EH (cell line): ENCODE results near the gene GYG1.
A peak's percentile ranks its signal among the peaks of the same experiment; 100 is the strongest.
"Not testable (repeated sequence)": the region's sequence is repeated elsewhere in the genome, so short reads cannot be mapped to it uniquely, and the experiment has no call there.

Experiments
- DNase-seq: peaks from one replicate; pipeline ENCODE4 v3.0.0-alpha.2; 2015; ENCODE audit warnings: low read depth

GYG1 gene

DNA sequence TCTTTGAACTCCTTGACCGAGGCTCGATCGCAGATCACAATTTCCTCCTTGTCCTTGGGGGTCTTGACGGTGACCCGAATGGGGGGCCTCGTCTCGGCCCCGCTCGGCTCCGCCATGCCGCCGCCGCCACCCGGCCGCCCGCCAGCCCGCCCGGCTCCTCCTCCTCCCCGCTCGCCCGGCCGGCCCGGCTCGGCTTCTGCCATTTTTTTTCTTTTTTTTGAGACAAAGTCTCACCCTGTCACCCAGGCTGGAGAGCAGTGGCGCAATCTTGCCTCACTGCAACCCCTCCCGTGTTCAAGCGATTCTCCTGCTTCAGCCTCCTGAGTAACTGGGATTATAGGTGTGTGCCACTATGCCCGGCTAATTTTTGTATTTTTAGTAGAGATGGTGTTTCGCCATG is 3.8 kb upstream of the GYG1 start:
- not testable (repeated sequence) for DNase-seq

DNA sequence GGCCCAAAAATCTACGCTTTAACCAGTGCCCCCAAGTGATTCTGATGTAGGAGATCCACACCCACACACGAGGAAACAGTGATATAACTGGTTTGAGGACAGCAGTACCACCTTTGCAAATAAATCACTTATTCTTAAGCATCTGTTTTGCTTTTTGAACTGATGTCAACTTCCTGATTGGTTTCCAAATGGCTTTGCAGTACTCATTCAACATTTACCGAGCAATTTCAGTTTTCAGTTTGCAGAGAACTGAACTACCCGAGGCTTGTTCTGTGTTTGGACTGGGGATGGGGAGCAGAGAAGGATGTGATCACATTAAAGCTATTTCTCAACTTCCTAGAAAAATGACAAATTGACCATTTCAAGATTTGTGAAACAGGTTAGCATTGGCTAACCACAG is 1.1 kb upstream of the GYG1 start:
- no peak for DNase-seq

DNA sequence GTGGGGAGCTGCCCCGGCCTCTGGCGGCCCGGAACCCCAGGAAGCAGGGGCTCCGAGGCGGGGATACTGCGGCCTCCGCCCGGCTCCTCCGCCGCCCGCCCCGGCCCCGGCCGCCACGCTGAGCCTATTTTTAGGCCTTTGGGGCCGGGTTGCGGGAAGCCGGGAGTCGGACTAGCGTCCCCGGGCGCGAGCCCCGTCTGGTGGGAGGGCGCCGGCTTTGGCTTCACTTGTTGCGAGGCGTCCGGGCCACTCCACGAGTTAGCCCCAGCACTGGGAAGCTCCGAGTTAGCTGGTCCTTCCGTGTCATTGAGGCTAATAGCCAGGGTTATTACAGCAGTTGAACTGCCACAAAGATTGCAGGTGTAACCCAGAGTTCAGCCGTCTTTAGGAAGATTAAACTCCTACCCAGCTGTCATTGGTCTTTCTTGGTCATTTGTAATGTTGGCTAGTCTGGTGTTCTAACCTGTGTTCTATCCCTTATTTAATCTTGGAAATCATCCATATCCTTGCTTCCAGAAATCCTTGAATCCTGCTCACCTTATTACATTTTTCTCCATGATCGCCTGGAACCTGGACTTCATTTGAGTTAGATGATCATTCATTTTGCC is 791 bp downstream of the GYG1 start:
- DNase-seq, result peak; percentile 58

DNA sequence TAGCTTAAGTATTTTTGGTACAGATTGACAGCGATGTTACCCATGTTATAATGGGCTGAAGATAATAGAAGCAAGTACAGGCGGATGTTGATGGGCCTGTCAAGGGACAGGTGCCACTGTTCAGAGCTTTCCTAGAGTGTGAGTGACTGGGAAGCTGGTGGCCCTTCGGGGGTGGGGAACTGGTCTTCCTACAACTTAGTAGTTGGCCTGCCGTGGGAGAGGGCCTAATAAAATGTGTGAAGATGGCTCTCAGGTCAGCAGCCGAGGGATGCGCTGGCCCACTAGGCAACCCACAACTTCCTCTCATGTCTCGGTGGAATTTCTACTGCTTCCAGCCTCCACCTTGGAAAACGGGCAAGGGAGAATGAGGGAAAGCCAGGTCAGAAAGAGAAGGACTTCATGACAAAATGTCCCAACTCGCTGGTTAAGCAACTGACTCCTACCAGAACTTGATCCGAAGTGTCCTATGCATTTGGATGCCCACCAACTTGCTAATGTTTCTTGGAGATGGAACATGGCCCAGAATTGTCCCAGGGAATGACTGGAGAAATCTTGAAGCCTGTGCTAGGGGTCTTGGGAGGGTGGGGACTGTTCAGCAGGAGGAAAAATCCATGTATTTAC is 1.4 kb downstream of the GYG1 start:
- no peak for DNase-seq

DNA sequence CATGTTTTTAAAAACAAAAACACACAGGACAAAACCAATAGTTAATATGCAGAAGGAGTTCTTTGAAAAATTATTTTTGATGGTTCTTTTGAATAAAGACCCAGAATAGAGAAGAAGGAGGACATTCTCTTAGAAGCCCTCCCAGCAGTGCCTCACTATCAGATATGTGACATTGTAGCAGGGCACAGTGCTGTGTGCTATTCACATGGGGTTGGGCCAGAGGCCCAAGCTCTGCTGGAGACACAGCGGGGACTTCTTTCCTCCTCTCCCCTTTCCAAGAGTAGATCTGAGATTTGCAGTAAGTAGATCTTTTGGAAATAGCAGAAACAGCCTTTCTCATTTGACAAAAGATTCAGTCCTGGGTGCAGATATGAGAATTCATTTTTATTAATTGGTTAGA is 6.3 kb downstream of the GYG1 start:
- DNase-seq, result no peak

DNA sequence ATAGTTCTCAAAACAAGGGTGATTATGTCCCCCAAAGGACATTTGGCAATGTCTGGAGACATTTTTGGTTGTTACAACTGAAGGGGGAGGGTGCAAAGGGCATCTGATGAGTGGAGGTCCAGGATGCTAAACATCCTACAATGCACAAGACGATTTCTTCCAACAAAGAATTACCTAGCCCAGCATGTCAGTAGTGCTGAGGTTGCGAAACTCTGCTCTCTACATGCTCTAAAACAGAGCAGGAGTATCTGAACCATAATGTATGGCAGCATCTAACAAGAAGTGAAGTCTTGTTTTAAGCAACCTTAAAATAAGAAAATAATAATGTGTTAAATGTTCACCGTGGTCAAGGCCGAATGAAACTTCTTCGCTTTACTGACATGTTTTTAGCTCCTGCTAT is 7.0 kb downstream of the GYG1 start:
- no peak for DNase-seq

DNA sequence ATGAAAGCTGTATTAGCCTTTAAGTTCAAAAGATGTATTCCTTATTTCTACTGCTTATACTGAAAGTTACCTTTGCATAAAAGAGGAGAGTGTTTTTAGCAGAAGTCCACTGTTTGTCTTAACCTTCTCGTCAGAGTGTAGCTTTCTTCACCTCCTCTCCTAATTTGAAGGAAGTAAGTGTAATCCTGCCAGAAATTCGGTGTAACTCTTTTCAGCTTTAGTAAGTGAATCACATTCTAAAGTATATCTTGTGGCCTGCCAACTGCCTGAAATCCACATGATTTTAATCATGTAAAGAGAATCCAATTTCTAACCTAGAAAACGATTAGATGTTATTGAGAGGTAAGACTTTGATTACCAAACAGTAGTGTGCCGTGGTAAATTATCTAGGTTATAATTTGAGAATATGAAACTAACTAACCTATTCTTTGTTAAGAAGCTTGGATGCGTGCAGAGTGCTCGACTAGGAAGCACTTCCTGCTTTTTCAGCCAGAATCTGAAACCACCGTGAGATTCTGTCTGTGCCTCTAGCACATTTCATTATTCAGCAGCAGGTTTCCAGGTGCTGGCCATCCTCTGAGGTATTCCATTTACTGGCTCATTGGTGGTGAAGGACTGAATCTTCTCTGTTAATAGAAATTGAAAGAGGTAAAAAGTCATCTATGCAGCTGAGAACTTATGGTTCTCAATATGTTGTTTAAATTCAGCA is 7.5 kb downstream of the GYG1 start:
- no peak for DNase-seq

DNA sequence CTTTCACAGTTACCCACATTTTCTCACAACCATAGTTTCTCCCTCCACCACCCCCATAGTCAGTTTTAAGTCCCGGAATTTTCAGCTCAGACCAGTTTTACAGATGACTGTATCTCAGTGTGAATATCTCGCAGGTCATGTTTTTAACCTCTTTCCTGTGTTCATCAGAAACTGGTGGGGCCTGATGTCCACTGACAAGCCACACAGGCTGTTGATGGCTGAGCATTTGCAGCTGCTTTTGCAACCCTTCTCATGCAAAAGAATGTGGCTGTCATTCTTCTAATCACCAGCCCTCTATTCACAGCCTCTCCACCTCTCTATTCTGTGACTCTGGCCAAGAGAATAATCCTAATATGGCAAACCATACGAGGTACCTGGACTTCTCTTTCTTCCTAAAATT is 8.5 kb downstream of the GYG1 start:
- no peak for DNase-seq

DNA sequence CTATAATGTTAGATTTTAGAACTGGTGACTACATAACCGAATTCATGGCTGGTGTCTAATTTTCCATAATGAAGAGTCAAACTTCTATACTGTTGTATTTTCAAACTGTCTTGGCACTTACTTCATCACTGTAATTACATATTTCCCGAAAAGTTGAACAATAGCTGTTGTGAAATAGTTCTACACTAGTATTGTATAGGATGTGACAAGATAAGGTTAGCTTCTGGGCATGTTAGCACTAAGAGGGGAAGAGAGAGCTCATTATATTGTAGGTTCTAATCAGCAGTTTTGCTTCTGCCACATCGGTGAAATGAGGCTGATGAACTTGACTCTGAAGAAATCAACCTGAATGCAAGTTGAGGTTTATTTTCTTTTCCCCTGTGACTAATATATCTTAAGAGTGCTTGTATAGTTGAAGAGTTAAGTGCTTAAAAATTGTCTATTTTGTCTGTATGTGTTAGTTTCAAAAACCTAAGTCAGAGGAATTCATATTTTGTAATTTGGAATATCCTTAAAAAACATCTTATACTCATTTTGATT is 8.9 kb downstream of the GYG1 start:
- DNase-seq, result no peak

DNA sequence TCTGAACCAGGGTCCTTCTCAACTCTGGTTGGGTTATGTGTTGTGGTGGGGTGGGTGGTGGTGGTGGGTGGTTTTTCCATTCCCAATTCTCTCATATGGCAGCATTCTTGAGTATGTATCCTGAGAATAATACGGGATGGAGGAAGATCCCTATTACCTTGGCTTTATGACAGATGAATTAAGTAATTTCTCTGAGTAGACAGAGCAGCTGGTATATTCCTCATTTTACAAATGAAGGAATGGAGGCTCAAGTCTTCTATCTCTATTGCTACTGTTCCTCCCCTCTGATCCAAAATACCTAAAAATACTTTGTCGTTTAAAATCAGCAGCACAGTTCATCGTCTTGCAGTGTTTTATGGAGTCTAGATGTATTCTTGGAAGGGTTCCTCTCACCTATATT is 10.4 kb downstream of the GYG1 start:
- no peak for DNase-seq

DNA sequence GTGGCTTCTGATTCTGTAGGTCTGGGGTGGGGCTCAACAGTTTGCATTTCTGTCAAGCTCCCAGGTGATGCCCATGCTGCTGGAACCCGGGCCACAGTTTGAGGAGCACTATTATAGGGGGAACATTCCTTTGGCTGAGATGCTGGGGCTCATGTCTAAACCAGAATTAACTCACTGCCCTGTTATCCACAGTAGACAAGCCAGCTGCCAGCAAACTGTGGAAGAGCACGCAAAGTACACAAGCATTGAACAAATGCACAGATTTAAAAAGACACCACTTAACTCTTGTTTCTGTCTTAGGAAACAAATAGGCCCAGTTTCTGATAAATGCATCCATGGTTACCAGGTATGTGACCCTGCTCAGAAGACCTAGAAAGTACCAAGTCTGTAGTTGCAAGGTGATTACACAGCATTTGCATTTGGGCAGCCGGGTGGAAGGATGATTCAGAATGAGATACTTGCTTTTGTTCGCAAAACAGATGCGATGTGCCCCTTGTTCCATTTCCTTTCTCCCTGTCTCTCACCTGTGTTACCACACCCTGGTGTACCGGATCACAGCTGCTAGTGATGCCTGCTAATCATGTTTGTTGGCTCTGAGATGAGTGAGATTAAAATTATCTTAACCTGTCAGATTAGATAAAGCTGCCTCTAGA is 12.4 kb downstream of the GYG1 start:
- DNase-seq, result no peak

DNA sequence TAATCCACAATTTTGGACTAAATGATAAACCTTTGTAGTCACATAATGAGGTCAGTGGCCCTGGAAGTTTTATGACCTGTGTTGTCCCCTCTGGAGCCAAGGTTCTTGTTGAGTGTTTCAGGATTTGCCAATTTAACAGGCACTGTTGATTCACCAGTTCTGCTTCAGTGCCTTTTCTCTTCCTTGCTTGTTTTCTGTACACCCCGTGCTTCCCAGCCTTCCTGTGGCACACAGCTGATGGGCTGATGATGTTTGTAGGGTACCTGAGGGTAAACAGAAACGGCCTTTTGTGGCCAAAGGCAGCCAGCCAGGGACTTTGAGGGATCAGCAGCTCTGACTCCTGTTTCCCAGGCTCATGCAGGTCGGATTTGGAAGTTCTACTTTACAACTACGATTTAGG is 13.3 kb downstream of the GYG1 start:
- DNase-seq, result no peak

DNA sequence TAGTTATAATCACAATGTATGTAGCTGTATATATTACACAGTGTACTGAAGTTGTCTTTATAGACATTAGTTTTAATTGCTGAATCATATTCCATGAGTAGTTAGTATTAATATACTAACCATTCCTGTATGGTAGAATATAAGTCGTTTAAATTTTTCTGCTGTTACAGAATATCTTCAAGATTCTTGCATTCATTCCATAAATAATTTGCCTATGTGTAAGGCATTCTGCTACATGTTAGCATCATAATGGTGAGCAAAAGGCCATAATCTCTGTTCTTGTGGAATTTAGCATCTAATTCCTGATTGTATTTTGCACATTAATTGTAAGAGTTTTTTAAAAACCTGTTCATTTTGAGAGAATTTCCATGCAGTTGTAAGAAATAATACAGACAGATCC is 14.1 kb downstream of the GYG1 start:
- DNase-seq, result peak; percentile 76

DNA sequence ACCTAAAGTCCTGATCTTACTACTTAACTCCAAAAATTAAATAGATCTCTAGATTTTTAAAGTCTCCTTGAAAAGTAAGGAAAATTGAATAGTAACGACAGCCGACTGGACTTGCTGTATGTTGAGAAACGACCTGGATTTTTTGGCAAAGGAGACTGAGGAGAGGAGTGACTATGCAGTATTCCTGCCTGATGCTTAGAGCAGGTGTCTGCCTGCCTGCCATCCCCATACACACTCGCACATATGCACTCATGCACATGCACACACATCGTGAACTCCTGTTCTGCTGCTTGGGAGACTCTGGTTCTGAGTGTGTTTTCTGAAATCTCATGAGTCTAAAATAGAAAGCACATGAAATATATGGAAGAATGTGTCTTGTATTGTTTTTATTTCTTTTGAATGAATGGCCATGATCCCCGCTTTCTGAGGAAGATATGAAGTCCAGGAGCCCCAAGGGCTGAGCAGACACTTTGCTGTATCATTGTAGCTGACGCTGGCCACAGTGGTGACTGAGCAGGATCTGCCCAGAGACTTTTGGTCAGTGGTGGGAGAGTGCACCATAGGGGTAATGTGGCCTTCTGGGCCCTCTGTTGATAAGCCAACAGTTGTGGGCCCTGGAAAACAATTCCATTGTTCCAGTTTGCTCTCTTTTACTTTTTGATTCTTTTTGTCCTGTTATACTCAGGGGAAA is 16.4 kb downstream of the GYG1 start:
- DNase-seq, result no peak

DNA sequence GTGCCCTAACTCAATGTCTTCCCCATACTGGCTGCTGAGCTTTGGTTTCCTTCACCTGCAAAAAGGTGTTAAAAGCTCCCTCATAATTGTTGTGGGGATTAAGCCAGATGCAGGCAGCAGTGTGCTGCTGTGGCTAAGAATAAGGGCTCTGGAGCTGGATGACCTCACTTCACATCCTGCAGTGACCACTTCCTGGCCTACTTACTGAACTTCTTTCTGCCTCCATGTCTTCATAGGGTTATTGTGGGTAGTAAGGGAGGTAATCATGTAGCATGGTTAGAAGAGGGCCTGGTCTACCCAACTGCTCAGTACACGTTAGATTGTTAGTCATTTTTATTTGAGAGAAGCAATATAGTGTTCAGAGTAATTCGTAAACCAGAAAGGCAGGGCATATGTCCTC is 18.4 kb downstream of the GYG1 start:
- peak; percentile 51 for DNase-seq

DNA sequence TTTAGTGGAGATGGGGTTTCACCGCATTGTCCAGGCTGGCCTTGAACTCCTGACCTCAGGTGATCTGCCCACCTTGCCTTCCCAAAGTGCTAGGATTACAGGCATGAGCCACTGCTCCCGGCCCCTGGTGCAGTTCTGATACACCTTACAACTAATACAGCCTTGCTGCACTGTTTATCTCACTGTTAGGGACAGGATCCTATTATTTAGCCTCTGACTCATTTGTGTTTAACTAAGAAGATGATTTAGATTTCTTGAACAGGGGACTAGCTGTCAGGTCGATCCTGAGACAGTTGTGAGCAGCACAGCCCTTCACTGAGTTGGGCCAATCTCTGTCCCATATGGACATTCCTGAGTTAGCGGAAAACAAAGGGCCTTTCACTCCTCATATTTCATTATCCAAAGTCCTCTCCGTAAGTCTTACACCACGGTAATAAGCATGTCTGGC is 19.2 kb downstream of the GYG1 start:
- DNase-seq, result no peak

DNA sequence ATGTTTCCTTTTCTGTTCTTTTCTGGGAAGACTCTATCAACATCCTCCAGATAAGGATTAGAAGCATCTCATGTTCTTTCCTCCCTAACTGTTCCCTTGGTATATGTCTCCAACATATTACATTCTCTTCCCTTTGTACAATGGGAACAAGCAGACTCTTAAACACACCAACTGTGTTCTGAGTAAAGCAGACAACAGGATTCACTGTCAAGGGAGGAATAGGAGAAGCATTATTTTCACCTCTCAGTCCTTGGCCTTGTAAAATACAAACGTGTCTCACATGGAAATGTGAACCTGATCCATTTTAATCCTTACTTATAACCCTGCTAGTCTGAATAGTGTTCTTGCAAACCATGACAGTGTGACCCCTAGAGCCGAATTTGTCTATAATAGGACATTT is 19.6 kb downstream of the GYG1 start:
- DNase-seq, result no peak

DNA sequence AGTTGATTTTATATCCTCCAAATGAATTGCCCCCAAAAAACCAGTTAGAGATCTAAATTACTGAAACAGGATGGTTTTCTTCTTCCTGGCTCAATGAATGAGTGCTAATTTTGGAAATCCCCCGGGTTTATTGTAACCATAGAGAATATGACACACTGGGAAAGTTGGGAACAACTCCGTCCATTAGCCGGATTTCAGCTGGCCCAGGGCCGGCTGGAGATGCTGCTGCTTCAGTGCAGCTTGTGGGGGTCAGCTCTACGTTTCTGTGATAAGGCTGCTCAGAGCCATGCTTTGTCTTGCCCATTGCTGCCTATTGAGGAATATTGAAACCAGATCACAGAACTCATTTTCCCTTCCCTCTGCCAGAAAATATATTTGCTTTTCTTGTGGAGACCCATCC is 20.3 kb downstream of the GYG1 start:
- DNase-seq, result no peak

DNA sequence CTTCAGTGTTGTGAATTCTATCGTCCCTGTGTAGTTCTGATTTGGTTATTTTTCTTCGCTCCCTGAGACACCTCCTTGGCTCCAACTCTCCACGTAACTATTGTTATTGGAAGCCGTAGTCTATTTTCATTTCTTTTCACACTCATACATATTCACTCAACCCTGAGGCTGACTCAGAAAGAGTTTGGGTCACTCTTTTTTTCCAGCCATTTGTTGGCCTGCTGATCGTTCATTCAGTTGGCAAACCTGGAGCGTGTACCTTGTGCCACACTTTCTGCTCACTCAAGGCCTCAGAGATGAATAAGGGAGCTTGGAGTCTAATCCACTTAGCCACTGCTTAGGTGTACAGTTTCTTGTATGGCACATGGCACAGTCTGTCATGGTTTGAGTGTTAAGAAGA is 22.4 kb downstream of the GYG1 start:
- no peak for DNase-seq

DNA sequence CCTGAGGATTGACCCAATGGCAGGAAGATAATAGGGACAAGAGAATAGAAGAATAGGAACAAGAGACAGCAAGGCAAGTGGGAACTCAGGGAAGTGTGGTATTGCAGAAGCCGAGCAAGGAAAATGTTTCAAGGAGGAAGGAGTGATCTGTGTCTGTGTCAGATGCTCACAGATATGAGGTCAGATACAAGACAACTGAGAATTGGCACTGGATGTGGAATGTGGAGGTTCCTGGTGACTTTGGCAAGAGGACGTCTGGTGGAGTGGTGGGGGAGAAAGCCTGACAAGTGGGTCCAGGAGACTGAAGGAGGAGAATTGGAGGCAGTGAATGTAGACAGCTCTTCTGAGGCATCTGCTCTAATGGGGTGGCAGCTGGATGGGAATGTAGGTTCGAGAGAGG is 24.1 kb downstream of the GYG1 start:
- peak; percentile 74 for DNase-seq

DNA sequence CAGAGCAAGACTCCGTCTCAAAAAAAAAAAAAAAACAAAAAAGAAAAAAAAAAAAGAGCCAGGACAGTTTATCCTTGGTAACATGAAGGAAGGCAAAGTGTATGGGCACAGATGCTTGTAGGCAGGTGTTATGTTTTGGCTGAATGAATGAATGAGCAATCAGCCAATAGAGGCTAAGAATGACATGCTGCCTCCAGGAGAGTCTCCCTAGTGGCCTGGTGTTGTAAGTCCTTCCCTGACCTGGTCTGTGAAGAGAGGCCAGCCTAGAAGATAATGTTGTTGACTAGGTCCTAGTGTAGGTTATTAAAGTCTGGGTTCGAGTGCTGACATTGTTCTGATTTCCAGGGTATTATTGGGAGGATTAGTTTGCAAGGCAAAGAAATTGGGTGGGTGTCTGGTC is 24.9 kb downstream of the GYG1 start:
- no peak for DNase-seq
